ENCODE measurements around the gene NOX3. TPM values are rescaled to one million over a fixed set of nuclear protein-coding genes. Genes with fewer than 3 reads are reported as not detected.

Gene NOX3
- total and polyA plus RNA-seq, 2 experiments from 2014 or later: not detected

GRCh38 chr6:155402656-155403304, 52.9 kb downstream of the NOX3 start:
- Histone ChIP-seq H3K27ac (no peak overlapping the region), H2AFZ (no peak overlapping the region), H3K4me3 (no peak overlapping the region), H3K27me3 (no peaks in the 10 kb centered on the region), H3K36me3 (replicated peaks; ENCODE audit: insufficient read depth, low read depth) (no peaks in the 10 kb centered on the region), H3K9me3 (ENCODE audit: low read depth) (no peaks in the 10 kb centered on the region), H4K20me1 (ENCODE audit: insufficient read depth, poor library complexity, severe bottlenecking) (no peaks in the 10 kb centered on the region), H3K9me2 (replicated peaks; ENCODE audit: insufficient read depth) (no peaks in the 10 kb centered on the region), H3K4me2 (no peak overlapping the region), H3K79me2 (no peaks in the 10 kb centered on the region), H3K4me1 (ENCODE audit: insufficient read depth) (no peaks in the 10 kb centered on the region)
- 72% methylated on average over 7 of the region's 7 CpGs for WGBS (ENCODE audit: low lambda C conversion rate, missing lambda C conversion rate)
- no peak for DNase-seq (ENCODE audit: low spot score)
- TF ChIP-seq CTCF (IDR thresholded peaks at IDR 0.05; ENCODE audit: poor library complexity) (no peak), EZH2 (IDR thresholded peaks at IDR 0.05; ENCODE audit: borderline replicate concordance) (no peak), EZH2phosphoT487 (IDR thresholded peaks at IDR 0.05; ENCODE audit: low read depth, severe bottlenecking, unreplicated experiment) (no peak)

DNA sequence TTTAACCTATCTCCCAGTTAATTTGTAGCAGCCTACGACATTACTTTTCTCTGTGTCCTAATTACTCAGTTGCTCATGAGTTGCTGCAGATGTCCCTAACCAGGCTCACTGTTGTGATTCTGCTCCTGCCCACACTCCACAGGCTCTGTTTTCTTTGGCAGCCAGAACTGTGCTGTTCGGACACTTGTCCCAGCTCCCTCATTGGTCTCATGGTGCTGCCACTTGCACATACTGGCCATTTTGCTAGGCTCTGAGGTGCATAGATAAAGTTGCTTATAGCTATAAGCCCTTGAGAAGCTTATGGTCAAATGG, 55.0 kb downstream of the NOX3 start:
- no peak overlapping the region for H3K4me3 ChIP-seq
- H3K4me2 ChIP-seq: no peak overlapping the region
- H3K4me1 ChIP-seq (ENCODE audit: insufficient read depth): no peaks in the 10 kb centered on the region
- H3K9me2 ChIP-seq (replicated peaks; ENCODE audit: insufficient read depth): no peaks in the 10 kb centered on the region
- TF ChIP-seq CTCF (IDR thresholded peaks at IDR 0.05; ENCODE audit: poor library complexity) (no peak), EZH2 (IDR thresholded peaks at IDR 0.05; ENCODE audit: borderline replicate concordance) (no peak), EZH2phosphoT487 (IDR thresholded peaks at IDR 0.05; ENCODE audit: low read depth, severe bottlenecking, unreplicated experiment) (no peak)
- H3K9me3 ChIP-seq (ENCODE audit: low read depth): no peaks in the 10 kb centered on the region
- WGBS (ENCODE audit: low lambda C conversion rate, missing lambda C conversion rate): 92% methylated on average over 2 of the region's 2 CpGs
- no peak overlapping the region for H3K27ac ChIP-seq
- no peak for DNase-seq (ENCODE audit: low spot score)
- H3K27me3 ChIP-seq: no peaks in the 10 kb centered on the region
- no peaks in the 10 kb centered on the region for H3K36me3 ChIP-seq (replicated peaks; ENCODE audit: insufficient read depth, low read depth)
- no peaks in the 10 kb centered on the region for H3K79me2 ChIP-seq
- H2AFZ ChIP-seq: no peak overlapping the region
- H4K20me1 ChIP-seq (ENCODE audit: insufficient read depth, poor library complexity, severe bottlenecking): no peaks in the 10 kb centered on the region

- H3K4me2 ChIP-seq: no peak overlapping the region
Observed at GRCh38 chr6:155399745-155400653, 55.6 kb downstream of the NOX3 start.

More at GRCh38 chr6:155399745-155400653, 55.6 kb downstream of the NOX3 start:
- TF ChIP-seq CTCF (IDR thresholded peaks at IDR 0.05; ENCODE audit: poor library complexity) (no peak), EZH2phosphoT487 (IDR thresholded peaks at IDR 0.05; ENCODE audit: low read depth, severe bottlenecking, unreplicated experiment) (no peak), EZH2 (IDR thresholded peaks at IDR 0.05; ENCODE audit: borderline replicate concordance) (no peak)
- H3K27ac ChIP-seq: no peak overlapping the region
- no peak for DNase-seq (ENCODE audit: low spot score)
- H3K79me2 ChIP-seq: no peaks in the 10 kb centered on the region
- no peaks in the 10 kb centered on the region for H3K27me3 ChIP-seq
- H3K9me3 ChIP-seq (ENCODE audit: low read depth): no peaks in the 10 kb centered on the region
- H2AFZ ChIP-seq: no peak overlapping the region
- H3K9me2 ChIP-seq (replicated peaks; ENCODE audit: insufficient read depth): no peaks in the 10 kb centered on the region
- no peaks in the 10 kb centered on the region for H3K4me1 ChIP-seq (ENCODE audit: insufficient read depth)
- no peaks in the 10 kb centered on the region for H3K36me3 ChIP-seq (replicated peaks; ENCODE audit: insufficient read depth, low read depth)
- H3K4me3 ChIP-seq: no peak overlapping the region
- 73% methylated on average over 15 of the region's 15 CpGs for WGBS (ENCODE audit: low lambda C conversion rate, missing lambda C conversion rate)
- no peaks in the 10 kb centered on the region for H4K20me1 ChIP-seq (ENCODE audit: insufficient read depth, poor library complexity, severe bottlenecking)
